NCI-H2171 treated with DMSO at 0.1 percent for 48 hours (cell line): ENCODE data around the gene ARMC9.
"Not testable (repeated sequence)": the region's sequence is repeated elsewhere in the genome, so short reads cannot be mapped to it uniquely, and the experiment has no call there.

Experiments used
- DNase-seq: peaks from one replicate; lab custom pipeline; 2025; lab: John Stamatoyannopoulos, UW

ARMC9 gene

GRCh38 chr2:231287696-231288095 is 89.3 kb downstream of the ARMC9 start:
- DNase-seq, result no peak

DNA sequence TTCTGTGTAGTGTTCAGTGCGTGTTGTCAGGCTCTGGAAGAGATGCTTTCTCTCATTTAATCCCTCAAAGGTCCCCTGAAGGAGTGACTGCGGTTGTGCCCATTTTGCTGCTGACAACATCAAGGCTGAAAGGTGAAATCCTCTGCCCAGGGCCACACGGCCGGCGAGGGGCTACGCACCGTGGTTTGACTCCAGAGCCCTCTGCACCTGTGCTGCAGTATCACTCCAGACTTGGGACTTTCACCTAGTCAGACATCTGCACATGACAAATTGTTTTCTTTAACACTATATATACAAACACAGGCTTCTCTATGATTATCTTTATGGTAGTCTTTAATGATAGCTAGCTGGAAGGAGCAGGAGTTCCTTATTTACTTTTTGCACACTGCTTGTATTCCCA is 90.2 kb downstream of the ARMC9 start:
- DNase-seq, result no peak

DNA sequence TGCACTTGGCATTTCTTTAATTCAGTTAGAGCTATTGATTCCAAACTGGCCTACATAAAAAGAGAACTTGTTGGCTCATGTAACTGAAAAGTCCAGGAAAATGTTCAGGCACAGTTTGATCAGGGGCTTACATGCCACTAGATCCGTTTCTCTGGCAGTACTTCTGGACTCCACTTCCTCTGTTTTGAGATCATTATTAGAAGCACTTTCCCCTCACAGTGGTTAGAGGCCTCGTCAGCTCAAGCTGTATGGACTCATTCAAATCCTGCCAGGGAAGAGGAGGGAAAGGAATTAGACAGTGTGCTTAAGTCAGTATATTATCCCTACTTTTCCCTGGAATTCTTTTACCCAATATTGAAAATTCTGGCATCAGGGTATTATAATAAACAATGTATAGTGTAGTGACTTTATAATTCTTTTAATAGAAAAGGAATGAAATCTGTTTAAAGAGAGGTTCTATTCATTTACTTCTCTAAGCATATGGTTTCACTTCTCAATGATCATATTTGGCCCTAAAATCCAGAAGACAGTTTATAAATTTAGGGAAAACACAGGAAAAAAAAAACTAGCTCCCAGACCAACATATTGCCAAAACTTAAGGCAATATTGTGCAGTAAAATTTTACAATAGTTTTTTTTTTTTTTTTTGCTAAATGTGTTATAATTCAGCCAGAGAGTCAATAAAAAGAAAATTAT is 92.0 kb downstream of the ARMC9 start:
- DNase-seq, result no peak

- no peak for DNase-seq
Measured at GRCh38 chr2:231292472-231293134, 94.2 kb downstream of the ARMC9 start.

GRCh38 chr2:231293163-231293562 is 94.7 kb downstream of the ARMC9 start:
- no peak for DNase-seq

- DNase-seq, result no peak
Measured at GRCh38 chr2:231294116-231294515, 95.7 kb downstream of the ARMC9 start.

DNA sequence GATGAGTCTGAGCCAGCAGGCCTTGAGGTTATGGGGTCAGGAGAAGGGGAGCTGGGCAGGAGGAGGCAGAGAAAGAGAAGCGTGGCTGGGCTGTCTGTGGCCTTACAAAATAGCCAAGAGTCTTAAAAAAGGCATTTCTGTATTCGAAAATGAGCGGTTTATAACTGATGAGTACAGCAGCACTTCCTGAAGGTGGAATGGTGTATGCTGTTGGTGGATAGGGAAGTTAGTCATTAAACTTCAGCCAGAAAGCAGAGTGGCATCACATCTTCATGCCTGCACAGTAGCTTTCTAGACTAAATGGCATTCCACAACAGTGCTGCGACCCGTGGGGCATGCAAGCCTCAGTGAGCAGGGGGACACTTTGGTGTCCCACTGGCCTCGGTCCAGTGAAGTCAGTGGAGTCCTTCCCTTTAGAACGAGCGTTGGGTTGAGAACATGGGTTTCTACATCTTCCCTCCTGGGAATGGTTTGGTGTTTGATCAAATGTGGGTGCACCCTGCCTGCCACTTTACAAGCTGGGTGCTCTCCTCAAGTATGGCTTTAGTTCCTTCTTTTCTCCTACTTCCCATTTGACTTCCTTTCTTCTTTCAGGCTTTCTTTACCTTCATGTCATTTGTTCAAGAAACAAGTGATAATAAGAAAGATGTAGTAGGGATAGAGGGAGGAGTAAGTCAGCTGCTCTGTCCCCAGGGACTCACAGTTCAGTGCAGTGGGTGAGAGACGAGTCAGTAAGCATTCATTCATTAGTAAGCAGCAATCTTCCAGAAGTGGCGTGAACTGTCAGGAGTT is 96.3 kb downstream of the ARMC9 start:
- DNase-seq, result no peak

DNA sequence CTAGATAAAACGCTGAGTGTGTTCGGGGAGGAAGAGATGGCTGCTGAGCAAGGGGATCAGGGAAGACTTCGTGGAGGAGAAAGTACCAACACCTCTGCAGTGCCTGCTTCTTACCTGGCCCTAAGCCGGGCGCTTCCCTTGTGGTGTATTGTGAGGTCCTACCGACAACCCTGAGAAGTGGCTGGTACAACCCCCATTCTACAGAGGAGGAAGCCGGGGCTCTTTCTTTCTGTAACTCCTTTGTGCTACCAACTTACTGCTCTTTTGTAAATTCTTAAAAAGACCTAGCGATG is 96.9 kb downstream of the ARMC9 start:
- DNase-seq, result no peak

DNA sequence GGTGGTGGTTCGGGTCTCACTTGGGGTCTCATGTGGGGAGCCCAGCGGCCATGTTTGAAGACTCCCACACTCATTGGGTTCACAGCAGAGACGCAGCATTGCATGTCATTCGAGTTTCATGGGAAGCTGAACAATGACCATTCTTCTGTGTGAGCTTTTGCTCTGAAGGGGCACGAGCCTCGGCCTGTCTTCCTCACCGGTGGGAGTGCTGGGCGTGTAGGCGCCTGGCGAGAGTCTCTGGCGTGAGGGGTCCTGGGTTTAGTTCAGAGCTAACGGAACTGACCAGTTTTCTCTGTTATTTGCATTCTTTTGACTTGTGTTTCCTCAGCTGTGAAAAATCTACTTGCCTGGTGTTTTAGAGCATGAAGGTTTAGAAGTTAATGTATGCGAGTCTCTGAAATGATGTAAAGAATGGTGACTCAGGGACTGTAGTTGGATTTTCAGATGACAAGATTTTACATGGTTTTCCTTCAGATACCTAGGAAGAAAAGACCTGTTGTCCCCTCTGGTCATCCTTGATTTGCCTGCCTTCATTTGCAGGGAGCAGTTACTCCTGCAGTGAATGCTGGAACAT is 98.1 kb downstream of the ARMC9 start:
- DNase-seq, result no peak

DNA sequence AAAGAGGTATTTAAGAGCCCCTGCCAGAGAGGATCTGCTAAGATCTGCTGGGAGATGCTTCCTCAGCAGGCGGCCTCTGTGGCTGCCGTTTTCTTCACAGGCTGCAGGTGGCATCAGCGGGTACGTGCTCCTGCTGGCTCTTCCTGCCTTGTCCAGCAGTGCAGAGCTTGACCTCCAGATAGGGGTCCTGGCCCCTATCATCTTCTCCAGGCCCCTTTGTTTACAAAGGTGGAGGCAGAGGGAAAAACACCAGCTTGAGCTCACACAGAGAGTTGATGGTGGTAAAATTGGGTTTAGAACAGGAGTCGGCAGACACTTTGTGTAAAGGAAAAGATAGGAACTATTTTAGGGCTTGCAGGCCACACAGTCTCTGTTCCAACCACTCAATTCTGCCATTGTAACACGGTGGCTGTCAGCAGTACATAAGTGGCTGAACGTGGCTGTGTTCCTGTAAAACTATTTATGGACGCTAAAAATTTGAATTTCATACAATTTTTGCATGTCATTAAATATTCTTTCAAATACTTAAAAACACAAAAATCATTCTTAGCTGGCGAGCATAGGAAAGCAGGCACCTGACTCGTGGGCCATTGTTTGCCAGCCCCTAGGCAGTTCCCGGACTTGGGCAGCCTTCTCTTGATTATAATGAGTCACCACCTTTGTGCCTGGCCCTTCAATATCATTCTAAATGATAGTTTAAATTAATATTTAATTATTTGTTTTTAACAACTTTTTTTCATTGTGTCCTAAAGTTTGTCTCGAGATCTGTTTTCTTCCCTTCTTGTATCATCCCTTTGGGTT is 98.9 kb downstream of the ARMC9 start:
- no peak for DNase-seq

- no peak for DNase-seq
Measured at GRCh38 chr2:231298091-231298490, 99.7 kb downstream of the ARMC9 start.

GRCh38 chr2:231299267-231299666 is 100.8 kb downstream of the ARMC9 start:
- DNase-seq, result no peak

DNA sequence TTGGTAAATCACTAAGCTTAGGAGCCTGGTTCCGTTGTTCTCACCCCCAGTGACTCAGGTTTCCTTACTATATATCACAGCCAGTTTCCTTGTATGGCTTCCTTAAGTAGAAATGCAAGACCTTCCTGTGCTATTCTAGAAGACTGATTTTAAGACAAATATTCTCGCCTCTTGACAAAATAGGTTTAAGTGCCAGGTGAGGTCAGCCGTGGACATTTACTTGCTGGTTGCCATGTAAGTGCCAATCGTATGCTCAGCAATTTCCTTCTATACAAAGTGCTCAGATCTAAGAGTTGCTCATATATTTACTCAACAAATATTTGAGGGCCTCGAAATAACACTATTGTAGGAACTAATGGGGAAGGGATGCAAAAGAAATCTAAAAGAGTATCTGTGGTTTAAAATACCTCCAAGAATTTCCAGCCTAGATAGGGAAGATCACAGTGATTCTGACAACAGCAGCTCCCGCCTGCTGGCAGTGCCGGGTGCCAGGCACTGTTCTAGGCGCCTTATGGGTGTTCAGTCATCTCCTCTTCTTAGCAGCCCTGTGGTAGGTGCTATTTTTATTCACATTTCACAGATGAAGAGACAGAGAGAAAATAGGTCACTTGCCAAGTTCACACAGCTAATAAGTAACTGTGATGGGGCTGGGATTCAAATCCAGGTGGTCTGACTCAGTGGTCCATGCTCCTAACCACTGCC is 101.7 kb downstream of the ARMC9 start:
- DNase-seq, result no peak

- DNase-seq, result no peak
Measured at GRCh38 chr2:231300722-231301076, 102.3 kb downstream of the ARMC9 start.

GRCh38 chr2:231304259-231304658 is 105.8 kb downstream of the ARMC9 start:
- not testable (repeated sequence) for DNase-seq

DNA sequence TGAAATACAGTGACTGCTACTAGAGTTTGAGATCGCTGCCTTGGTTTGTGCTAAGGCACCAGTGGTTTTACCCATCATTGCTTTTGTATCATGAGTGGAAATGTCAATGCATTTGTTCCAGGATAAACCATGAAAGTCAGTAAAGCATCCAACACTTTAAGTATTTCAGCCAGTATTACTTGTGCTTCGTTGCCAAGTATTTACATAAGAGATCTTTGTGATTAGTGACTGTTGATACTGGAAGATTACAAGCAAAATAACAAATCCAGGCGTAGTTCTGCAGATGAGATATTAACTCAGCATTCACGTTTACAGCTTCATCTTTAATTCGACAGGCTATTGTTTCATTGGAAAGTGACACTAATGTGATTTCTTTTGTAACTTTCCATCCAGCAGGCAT is 106.8 kb downstream of the ARMC9 start:
- no peak for DNase-seq

DNA sequence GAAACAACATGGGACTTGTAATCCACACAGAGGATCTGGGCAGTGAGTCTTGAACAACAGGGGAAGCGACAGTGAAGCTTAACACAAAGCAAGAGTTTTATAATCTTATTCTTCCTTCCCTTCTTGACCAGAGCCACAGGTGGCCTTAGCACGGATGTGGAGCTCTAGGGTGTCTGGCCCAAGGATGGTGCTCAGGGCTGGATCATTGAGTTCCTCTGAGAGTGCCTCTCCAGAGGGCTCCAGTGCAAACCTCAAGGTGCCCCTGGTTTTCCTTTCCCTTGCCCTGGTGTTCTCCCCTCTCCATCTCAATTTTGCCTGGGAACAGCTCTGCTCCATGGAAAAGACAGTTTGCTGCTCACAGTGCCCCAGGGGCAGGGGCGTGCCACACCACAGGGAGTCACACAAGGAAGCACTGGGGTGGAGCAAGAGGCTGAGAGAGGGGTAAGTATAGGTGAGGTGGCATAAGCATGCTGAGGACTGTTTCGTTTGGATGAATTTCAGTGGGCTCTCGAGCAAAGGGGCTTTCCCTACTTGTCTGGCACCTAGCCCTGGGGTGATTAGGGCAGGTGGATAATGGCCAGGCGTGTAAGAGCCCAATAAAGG is 108.5 kb downstream of the ARMC9 start:
- DNase-seq, result no peak

DNA sequence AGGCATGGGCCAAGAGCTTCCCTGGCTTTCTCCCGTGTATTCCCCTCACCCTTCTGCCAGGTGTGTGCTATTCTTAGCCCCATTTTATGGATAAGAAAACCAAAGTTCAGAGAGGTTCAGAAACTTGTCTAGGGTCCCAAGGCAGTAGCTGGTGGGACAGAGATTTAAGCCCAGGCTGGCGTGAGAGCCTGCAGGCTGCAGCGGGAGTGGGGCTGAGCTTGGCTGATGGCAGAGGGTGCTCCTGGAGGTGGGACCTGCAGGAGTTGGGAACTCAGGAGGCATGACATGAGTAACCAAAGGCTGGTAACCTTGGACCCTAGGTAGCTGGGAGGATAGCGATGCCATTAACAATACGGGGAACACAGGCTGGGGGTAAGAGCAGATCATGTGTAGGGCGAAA is 109.8 kb downstream of the ARMC9 start:
- no peak for DNase-seq

- no peak for DNase-seq
Measured at GRCh38 chr2:231308631-231309428, 110.4 kb downstream of the ARMC9 start.

DNA sequence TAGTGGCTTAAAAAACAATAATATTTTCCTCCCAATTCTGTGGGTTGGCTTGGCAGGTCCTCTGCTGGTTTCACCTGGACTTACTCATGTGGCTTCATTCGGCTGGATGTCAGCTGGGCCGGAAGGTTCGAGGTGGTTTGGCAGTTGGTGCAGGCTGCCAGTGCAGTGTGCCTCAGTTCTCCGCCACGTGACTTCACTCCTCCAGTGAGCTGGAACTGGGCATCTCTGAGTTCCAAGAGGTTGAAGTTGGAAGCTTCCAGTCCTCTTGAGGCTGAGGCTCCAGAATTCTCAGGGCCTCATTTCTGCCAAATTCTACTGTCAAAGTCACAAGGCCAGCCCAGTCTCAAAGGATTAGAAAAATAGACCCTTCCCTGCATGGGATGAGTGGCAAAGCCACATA is 113.6 kb downstream of the ARMC9 start:
- DNase-seq, result no peak
